Smooth muscle cell (in vitro differentiated cells): Measurements from ENCODE around the gene S100PBP. TPM values are rescaled to one million over a fixed set of nuclear protein-coding genes. Genes with fewer than 3 reads are reported as not detected.

Experiments used
- DNase-seq: peaks from one replicate; lab custom pipeline; 2025; ENCODE audit not compliant: unreplicated experiment; lab: John Stamatoyannopoulos, UW
- H2AFZ ChIP-seq: fragments of 200-600 bp; sonication (generic); 2 replicates; pipeline ENCODE4 v1.6.0; 2016; ENCODE audit warnings: antibody characterized with exemption, low read depth, mild to moderate bottlenecking
- H3F3A ChIP-seq: fragments of 200-600 bp; sonication (generic); 2 replicates; pipeline ENCODE4 v1.6.0; 2017; ENCODE audit warnings: antibody characterized with exemption, low read depth
- H3K27ac ChIP-seq: fragments of 200-600 bp; sonication (generic); 2 replicates; pipeline ENCODE4 v1.5.1; 2016; ENCODE audit warnings: low read depth, mild to moderate bottlenecking
- H3K27me3 ChIP-seq: fragments of 200-600 bp; sonication (generic); 2 replicates; pipeline ENCODE4 v1.6.1; 2016; ENCODE audit warnings: low read depth, mild to moderate bottlenecking
- H3K36me3 ChIP-seq: fragments of 200-600 bp; sonication (generic); 2 replicates; pipeline ENCODE4 v1.5.1; 2016; ENCODE audit warnings: low read depth
- H3K4me1 ChIP-seq: fragments of 200-600 bp; sonication (generic); 2 replicates; pipeline ENCODE4 v1.5.1; 2016; ENCODE audit warnings: low read depth
- H3K4me2 ChIP-seq: fragments of 200-600 bp; sonication (generic); 2 replicates; pipeline ENCODE4 v1.6.0; 2016; ENCODE audit warnings: mild to moderate bottlenecking
- H3K4me3 ChIP-seq: fragments of 200-600 bp; sonication (generic); 2 replicates; pipeline ENCODE4 v1.5.1; 2016; ENCODE audit warnings: mild to moderate bottlenecking
- H3K79me2 ChIP-seq: fragments of 200-600 bp; sonication (generic); 2 replicates; pipeline ENCODE4 v1.6.0; 2016; ENCODE audit warnings: low read depth, mild to moderate bottlenecking
- H3K9ac ChIP-seq: fragments of 200-600 bp; sonication (generic); 2 replicates; pipeline ENCODE4 v1.6.0; 2016; ENCODE audit warnings: low read depth
- H3K9me3 ChIP-seq: fragments of 200-600 bp; sonication (generic); replicated peaks from 2 replicates; pipeline ENCODE4 v1.5.1; 2016; ENCODE audit warnings: low read depth
- H4K20me1 ChIP-seq: fragments of 200-600 bp; sonication (generic); 2 replicates; pipeline ENCODE4 v1.6.0; 2016; ENCODE audit warnings: low read depth
- WGBS: methylation state at CpG from one replicate; pipeline ENCODE4 v1.1.7; 2016; ENCODE audit warnings: low lambda C conversion rate; 5-methylcytosine and 5-hydroxymethylcytosine counted together
- polyA plus RNA-seq: library from polyadenylated mRNA; unstranded; fragments of >200 nt; fragmentation: Nextera tagmentation; extraction: Ambion mirVana; gene quantifications from 2 replicates; pipeline ENCODE4 v1.2.1, GENCODE V29; 2016
- total RNA-seq: library from RNA; depleted of rRNA; stranded (reverse); fragments of >200 nt; gene quantifications from 2 replicates; pipeline ENCODE4 v1.2.3, GENCODE V29; 2014
- TF ChIP-seq, protein P1 (sequence below): fragments of 200-600 bp; sonication (generic); IDR thresholded peaks from 2 replicates; pipeline ENCODE4 v1.5.1; 2017; ENCODE audit warnings: borderline replicate concordance, mild to moderate bottlenecking, antibody characterized with exemption; ENCODE audit not compliant: insufficient read depth, poor library complexity, severe bottlenecking

The S100PBP gene
- total and polyA plus RNA-seq, 2 experiments from 2014 or later = 22.1 to 39.1 TPM

DNA sequence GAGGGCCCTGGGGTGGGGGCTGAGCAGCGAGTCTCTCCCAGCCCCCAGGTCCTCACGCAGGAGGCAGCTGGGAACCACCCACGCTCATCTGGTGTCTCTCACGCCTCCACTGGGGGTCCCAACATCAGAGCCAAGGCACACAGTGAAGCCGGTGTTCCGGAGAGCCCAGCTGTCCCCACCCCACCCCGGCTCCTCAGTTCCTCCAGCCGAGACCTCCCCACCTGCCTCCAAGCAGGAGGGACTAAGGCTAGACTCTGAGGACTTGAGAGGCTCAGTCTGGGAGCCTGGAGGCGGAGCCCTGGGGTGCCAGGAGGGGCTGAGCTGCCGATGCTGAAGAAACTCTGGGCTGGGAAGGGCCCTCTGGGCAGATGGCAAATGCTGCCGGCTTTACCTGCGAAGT lies 67.3 kb downstream of the S100PBP start:
- H3K4me2 ChIP-seq = no peak overlapping the region
- H3K36me3 ChIP-seq = no peaks in the 10 kb centered on the region
- no peak overlapping the region for H3K4me3 ChIP-seq
- no peaks in the 10 kb centered on the region for H4K20me1 ChIP-seq
- H3K27ac ChIP-seq = no peak overlapping the region
- DNase-seq = no peak
- TF ChIP-seq, protein P1, sequence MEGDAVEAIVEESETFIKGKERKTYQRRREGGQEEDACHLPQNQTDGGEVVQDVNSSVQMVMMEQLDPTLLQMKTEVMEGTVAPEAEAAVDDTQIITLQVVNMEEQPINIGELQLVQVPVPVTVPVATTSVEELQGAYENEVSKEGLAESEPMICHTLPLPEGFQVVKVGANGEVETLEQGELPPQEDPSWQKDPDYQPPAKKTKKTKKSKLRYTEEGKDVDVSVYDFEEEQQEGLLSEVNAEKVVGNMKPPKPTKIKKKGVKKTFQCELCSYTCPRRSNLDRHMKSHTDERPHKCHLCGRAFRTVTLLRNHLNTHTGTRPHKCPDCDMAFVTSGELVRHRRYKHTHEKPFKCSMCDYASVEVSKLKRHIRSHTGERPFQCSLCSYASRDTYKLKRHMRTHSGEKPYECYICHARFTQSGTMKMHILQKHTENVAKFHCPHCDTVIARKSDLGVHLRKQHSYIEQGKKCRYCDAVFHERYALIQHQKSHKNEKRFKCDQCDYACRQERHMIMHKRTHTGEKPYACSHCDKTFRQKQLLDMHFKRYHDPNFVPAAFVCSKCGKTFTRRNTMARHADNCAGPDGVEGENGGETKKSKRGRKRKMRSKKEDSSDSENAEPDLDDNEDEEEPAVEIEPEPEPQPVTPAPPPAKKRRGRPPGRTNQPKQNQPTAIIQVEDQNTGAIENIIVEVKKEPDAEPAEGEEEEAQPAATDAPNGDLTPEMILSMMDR = no peak
- no peaks in the 10 kb centered on the region for H3K9me3 ChIP-seq
- no peaks in the 10 kb centered on the region for H3K79me2 ChIP-seq
- no peak overlapping the region for H3K9ac ChIP-seq
- H3K4me1 ChIP-seq = no peaks in the 10 kb centered on the region
- no peaks in the 10 kb centered on the region for H3F3A ChIP-seq
- peaks cover 18% of the 10 kb centered on the region for H3K27me3 ChIP-seq
- no peak overlapping the region for H2AFZ ChIP-seq
- 73% methylated on average over 12 of the region's 12 CpGs for WGBS

DNA sequence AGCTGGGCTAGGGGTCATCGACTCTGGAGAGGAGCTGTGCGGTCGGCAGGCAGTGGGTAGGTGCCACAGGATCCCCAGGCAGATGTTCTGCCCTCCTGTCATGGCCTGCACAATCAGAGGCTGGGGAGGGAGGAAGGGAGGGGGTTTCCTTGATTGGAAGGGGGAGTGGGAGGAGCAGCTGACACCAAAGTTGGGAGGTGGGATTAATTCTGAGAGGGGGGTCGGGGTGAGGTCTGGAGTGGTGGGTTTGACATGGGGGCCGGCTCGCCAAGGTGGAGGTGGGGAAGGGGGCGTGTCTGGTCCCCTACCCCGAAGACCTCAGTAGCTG lies 68.2 kb downstream of the S100PBP start:
- no peak overlapping the region for H3K9ac ChIP-seq
- no peaks in the 10 kb centered on the region for H4K20me1 ChIP-seq
- no peak overlapping the region for H3K4me2 ChIP-seq
- TF ChIP-seq, protein P1 = no peak
- no peak overlapping the region for H2AFZ ChIP-seq
- H3K9me3 ChIP-seq = no peaks in the 10 kb centered on the region
- 89% methylated on average over 3 of the region's 8 CpGs for WGBS
- H3K27ac ChIP-seq = no peak overlapping the region
- H3K4me1 ChIP-seq = no peaks in the 10 kb centered on the region
- no peak overlapping the region for H3K4me3 ChIP-seq
- H3K27me3 ChIP-seq = peaks cover 18% of the 10 kb centered on the region
- no peaks in the 10 kb centered on the region for H3K36me3 ChIP-seq
- H3K79me2 ChIP-seq = no peaks in the 10 kb centered on the region
- no peak for DNase-seq
- no peaks in the 10 kb centered on the region for H3F3A ChIP-seq

DNA sequence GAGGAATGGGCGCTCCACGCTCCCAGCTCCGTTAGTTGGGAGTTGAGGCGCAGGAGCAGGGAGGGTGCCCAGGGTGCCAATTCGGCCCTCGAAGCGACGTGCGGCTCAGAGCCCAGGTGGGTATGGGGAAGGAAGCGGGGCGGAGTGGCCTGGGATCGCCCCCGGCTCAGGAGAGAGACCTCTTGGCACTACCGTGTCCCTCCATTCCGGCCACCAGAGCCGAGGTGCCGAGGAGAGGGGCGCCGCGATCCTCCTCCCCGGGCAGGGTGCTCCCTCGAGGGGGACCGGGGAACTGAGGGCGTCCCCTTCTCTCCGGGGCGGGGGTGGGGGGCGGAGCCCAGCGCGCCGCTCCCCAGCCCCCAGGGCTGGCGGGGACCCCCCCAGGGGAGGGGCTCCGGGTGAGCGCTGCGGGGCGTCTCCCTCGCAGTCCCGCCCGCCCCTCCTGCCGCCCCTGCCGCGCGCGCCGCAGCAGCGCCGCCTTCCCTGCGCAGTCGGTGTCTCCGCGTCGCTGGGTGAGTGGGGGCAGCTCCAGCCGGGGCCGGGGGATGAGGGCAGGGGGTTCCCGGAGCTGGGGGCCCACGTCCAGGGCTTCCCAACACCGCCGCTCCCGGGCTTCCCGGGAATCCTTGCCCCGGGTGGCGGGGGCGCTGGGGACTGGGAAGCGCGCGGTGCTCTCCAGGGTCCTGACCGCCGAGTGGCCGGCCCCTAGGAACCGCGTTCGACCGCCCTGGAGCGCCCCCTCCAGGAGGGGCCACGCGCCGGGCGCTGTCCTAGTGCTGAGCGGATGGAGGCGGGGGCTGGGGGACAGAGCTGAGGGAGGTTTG lies 68.8 kb downstream of the S100PBP start, which contains the start of gene HPCA:
Gene HPCA (plus strand): TSS at position 488 of the 824 bp plus-strand sequence. CDS start 2,408 bp downstream, outside the sequence.
- no peak within 1 kb of the TSS for H3K9ac ChIP-seq
- H3K4me1 ChIP-seq = no peaks in the 10 kb centered on the region
- H3F3A ChIP-seq = no peaks in the 10 kb centered on the region
- H3K27me3 ChIP-seq = peaks cover 18% of the 10 kb centered on the region
- H3K36me3 ChIP-seq = no peaks in the 10 kb centered on the region
- H3K4me2 ChIP-seq = peak within 1 kb of the TSS; percentile 85
- no peaks in the 10 kb centered on the region for H3K79me2 ChIP-seq
- peak; percentile 58 for DNase-seq
- no peak within 1 kb of the TSS for H2AFZ ChIP-seq
- no peak within 1 kb of the TSS for H3K27ac ChIP-seq
- H3K4me3 ChIP-seq = peak within 1 kb of the TSS; percentile 38
- WGBS = 12% methylated on average over 10 of the region's 79 CpGs
- H3K9me3 ChIP-seq = no peaks in the 10 kb centered on the region
- no peaks in the 10 kb centered on the region for H4K20me1 ChIP-seq
- TF ChIP-seq, protein P1 = peak; percentile 79
